KMS-11 (cell line): ENCODE results near the gene IMPG2.

Source experiments
- H2AFZ ChIP-seq: fragments of 200-600 bp; sonication (generic); 2 replicates; pipeline ENCODE4 v1.6.1; 2016; ENCODE audit warnings: antibody characterized with exemption, mixed run types, low read depth
- H3K27ac ChIP-seq: fragments of 200-600 bp; sonication (generic); 2 replicates; pipeline ENCODE4 v1.6.1; 2016; ENCODE audit warnings: mild to moderate bottlenecking, mixed run types
- H3K27me3 ChIP-seq: fragments of 200-600 bp; sonication (generic); 2 replicates; pipeline ENCODE4 v1.6.1; 2017; ENCODE audit warnings: mild to moderate bottlenecking, low read depth, mixed run types, moderate library complexity; ENCODE audit not compliant: insufficient read depth
- H3K36me3 ChIP-seq: fragments of 200-600 bp; sonication (generic); 2 replicates; pipeline ENCODE4 v1.6.1; 2017; ENCODE audit warnings: mild to moderate bottlenecking, mixed run types; ENCODE audit not compliant: insufficient read depth
- H3K4me1 ChIP-seq: fragments of 200-600 bp; sonication (generic); 2 replicates; pipeline ENCODE4 v1.6.1; 2016; ENCODE audit warnings: mild to moderate bottlenecking, low read depth, mixed run types; ENCODE audit not compliant: poor library complexity, severe bottlenecking
- H3K4me2 ChIP-seq: fragments of 200-600 bp; sonication (generic); 2 replicates; pipeline ENCODE4 v1.7.0; 2016; ENCODE audit warnings: mild to moderate bottlenecking, mixed run types
- H3K4me3 ChIP-seq: fragments of 200-600 bp; sonication (generic); IDR thresholded peaks from 2 replicates; pipeline ENCODE4 v1.6.1; 2017; ENCODE audit warnings: low read depth, low read length, mixed read lengths; ENCODE audit not compliant: insufficient read depth
- H3K79me2 ChIP-seq: fragments of 200-600 bp; sonication (generic); 2 replicates; pipeline ENCODE4 v1.6.1; 2016; ENCODE audit warnings: low read depth, mixed run types; ENCODE audit not compliant: insufficient read depth
- H3K9ac ChIP-seq: fragments of 200-600 bp; sonication (generic); 2 replicates; pipeline ENCODE4 v1.6.1; 2016; ENCODE audit warnings: mild to moderate bottlenecking, mixed run types
- H4K20me1 ChIP-seq: fragments of 200-600 bp; sonication (generic); 2 replicates; pipeline ENCODE4 v1.6.1; 2016; ENCODE audit warnings: mild to moderate bottlenecking, mixed run types; ENCODE audit not compliant: insufficient read depth
- CTCF ChIP-seq: fragments of 200-600 bp; sonication (generic); conservative IDR thresholded peaks from 2 replicates; pipeline ENCODE4 v1.6.1; 2017; ENCODE audit warnings: low read depth, mild to moderate bottlenecking, antibody characterized with exemption, low read length, moderate library complexity, mixed read lengths

The IMPG2 gene

GRCh38 chr3:101284757-101285156 lies 35.6 kb downstream of the IMPG2 start:
- no peaks in the 10 kb centered on the region for H3K27me3 ChIP-seq
- H3K79me2 ChIP-seq, result no peaks in the 10 kb centered on the region
- H3K4me1 ChIP-seq, result no peaks in the 10 kb centered on the region
- no peak overlapping the region for H3K9ac ChIP-seq
- no peaks in the 10 kb centered on the region for H4K20me1 ChIP-seq
- H3K4me2 ChIP-seq, result no peak overlapping the region
- no peak overlapping the region for H3K27ac ChIP-seq
- no peak overlapping the region for H2AFZ ChIP-seq
- TF ChIP-seq CTCF, result no peak
- no peaks in the 10 kb centered on the region for H3K36me3 ChIP-seq
- no peak overlapping the region for H3K4me3 ChIP-seq

- Histone ChIP-seq H3K9ac (no peak overlapping the region), H3K27me3 (no peaks in the 10 kb centered on the region), H3K36me3 (no peaks in the 10 kb centered on the region), H2AFZ (no peak overlapping the region), H3K27ac (no peak overlapping the region), H4K20me1 (no peaks in the 10 kb centered on the region), H3K4me2 (no peak overlapping the region), H3K79me2 (no peaks in the 10 kb centered on the region), H3K4me3 (no peak overlapping the region), H3K4me1 (no peaks in the 10 kb centered on the region)
- TF ChIP-seq CTCF, result no peak
Measured at GRCh38 chr3:101281521-101282030, 38.8 kb downstream of the IMPG2 start.

GRCh38 chr3:101279765-101280385 lies 40.5 kb downstream of the IMPG2 start:
- H3K79me2 ChIP-seq, result no peaks in the 10 kb centered on the region
- no peaks in the 10 kb centered on the region for H3K36me3 ChIP-seq
- H3K4me2 ChIP-seq, result no peak overlapping the region
- H3K27ac ChIP-seq, result no peak overlapping the region
- no peak overlapping the region for H2AFZ ChIP-seq
- H4K20me1 ChIP-seq, result no peaks in the 10 kb centered on the region
- no peak overlapping the region for H3K4me3 ChIP-seq
- no peak for TF ChIP-seq CTCF
- no peak overlapping the region for H3K9ac ChIP-seq
- H3K4me1 ChIP-seq, result no peaks in the 10 kb centered on the region
- no peaks in the 10 kb centered on the region for H3K27me3 ChIP-seq

- H3K36me3 ChIP-seq, result no peaks in the 10 kb centered on the region
- H3K27me3 ChIP-seq, result no peaks in the 10 kb centered on the region
- H3K4me2 ChIP-seq, result no peak overlapping the region
- no peak overlapping the region for H2AFZ ChIP-seq
- H3K4me1 ChIP-seq, result no peaks in the 10 kb centered on the region
- no peaks in the 10 kb centered on the region for H4K20me1 ChIP-seq
- no peak overlapping the region for H3K27ac ChIP-seq
- no peak for TF ChIP-seq CTCF
- no peak overlapping the region for H3K9ac ChIP-seq
- H3K79me2 ChIP-seq, result no peaks in the 10 kb centered on the region
- no peak overlapping the region for H3K4me3 ChIP-seq
Measured at GRCh38 chr3:101279162-101279561, 41.2 kb downstream of the IMPG2 start.
